ENCODE data around the gene PLEKHM3.

The PLEKHM3 gene

DNA sequence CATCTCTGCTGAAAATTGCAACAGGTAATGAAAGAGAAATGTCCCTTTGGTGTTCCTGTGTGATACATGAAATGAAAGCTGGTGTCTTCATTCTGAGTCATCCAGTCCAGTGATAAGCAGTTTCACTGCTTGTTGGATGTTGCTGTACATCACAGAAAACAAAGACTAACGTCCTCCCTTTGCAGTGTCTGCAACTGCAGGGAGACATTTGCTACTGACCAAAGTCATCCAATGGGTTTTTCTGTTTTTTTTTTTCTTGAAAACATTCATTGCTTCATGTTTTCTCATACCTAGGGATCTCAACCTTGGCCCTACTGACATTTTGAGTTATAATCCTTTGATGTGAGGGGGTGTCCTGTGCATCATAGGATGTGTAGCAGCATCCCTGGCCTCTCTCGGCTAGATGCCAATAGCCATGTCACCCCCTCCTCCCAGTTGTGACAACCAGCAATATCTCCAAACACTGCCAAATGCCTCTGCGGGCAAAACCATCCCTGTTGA lies 192.0 kb downstream of the PLEKHM3 start:
- no peak overlapping the region for H3K4me3 ChIP-seq (ENCODE audit: control insufficient read depth, low read depth, low read length)
- no peak for DNase-seq (ENCODE audit: low read depth)

DNA sequence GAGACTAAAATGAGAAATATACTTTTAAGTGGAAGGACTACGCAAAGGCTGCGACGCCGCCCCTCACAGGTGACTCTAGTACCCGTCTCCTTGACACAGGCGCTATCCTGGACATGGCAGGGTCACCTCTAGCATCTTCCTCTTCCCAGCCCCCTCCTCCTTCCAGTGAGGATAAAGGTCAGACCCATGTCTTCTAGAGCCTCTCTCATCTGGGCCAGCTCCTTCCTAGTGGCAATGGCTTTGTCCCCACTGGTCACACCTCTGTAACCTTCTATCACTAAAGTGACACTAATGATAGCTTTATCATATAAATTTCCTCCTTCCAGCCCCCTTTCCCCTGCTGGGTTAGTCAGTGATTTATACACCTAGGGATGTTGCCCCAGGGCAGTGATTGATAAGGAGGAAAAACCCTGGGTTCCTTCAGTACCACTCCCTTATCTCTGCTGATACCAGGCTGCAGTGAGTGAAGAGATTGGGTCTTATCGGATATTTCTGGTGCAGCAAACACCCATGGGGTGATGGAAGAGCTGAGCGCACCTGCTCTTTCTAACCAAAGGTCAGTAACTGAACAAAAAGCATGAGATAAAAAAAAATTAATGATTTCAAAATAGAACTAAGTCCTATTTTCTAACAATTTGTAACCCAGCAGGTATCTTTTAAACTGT lies 193.6 kb downstream of the PLEKHM3 start:
- no peak overlapping the region for H3K4me3 ChIP-seq (ENCODE audit: control insufficient read depth, low read depth, low read length)
- TF ChIP-seq, protein P1, sequence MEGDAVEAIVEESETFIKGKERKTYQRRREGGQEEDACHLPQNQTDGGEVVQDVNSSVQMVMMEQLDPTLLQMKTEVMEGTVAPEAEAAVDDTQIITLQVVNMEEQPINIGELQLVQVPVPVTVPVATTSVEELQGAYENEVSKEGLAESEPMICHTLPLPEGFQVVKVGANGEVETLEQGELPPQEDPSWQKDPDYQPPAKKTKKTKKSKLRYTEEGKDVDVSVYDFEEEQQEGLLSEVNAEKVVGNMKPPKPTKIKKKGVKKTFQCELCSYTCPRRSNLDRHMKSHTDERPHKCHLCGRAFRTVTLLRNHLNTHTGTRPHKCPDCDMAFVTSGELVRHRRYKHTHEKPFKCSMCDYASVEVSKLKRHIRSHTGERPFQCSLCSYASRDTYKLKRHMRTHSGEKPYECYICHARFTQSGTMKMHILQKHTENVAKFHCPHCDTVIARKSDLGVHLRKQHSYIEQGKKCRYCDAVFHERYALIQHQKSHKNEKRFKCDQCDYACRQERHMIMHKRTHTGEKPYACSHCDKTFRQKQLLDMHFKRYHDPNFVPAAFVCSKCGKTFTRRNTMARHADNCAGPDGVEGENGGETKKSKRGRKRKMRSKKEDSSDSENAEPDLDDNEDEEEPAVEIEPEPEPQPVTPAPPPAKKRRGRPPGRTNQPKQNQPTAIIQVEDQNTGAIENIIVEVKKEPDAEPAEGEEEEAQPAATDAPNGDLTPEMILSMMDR (conservative IDR thresholded peaks at IDR 0.05; ENCODE audit: control insufficient read depth, insufficient read depth, low read depth, low read length) = no peak
- DNase-seq (ENCODE audit: low read depth) = no peak

More for the DNA sequence above, 192.0 kb downstream of the PLEKHM3 start:
- TF ChIP-seq, protein P1 (conservative IDR thresholded peaks at IDR 0.05; ENCODE audit: control insufficient read depth, insufficient read depth, low read depth, low read length) = no peak

DNA sequence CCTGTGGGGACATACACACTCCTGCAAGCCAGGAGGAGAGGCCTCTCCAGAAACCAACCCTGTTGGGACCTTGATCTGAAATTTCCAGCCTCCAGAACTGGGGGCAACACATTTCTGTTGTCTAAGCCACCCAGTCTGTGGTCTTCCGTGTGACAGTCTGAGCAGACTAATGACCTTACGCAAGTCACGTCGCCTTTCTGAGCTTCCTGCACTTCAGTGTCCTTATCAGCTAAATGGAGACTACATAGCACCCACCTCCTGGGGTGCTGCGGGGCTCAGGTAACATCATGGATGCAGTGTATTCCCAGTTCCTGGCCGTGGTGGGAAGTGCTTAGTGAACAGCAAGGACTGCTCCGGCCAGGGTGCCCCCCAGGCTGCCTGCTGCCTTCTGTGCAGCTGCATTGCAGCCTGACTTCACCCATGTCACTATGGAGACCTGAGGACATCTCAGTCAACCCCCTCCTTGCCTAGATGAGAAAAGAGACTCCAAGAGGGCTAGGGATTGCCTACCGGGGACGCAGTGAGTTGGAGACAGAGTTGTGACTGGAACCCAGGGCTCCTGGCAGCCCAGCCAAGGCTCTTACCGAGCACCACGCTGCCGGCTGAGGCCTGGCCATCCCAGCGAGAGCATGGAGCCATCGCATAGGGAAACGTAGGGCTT lies 194.4 kb downstream of the PLEKHM3 start:
- TF ChIP-seq, protein P1 (conservative IDR thresholded peaks at IDR 0.05; ENCODE audit: control insufficient read depth, insufficient read depth, low read depth, low read length) = no peak
- no peak overlapping the region for H3K4me3 ChIP-seq (ENCODE audit: control insufficient read depth, low read depth, low read length)
- no peak for DNase-seq (ENCODE audit: low read depth)

DNA sequence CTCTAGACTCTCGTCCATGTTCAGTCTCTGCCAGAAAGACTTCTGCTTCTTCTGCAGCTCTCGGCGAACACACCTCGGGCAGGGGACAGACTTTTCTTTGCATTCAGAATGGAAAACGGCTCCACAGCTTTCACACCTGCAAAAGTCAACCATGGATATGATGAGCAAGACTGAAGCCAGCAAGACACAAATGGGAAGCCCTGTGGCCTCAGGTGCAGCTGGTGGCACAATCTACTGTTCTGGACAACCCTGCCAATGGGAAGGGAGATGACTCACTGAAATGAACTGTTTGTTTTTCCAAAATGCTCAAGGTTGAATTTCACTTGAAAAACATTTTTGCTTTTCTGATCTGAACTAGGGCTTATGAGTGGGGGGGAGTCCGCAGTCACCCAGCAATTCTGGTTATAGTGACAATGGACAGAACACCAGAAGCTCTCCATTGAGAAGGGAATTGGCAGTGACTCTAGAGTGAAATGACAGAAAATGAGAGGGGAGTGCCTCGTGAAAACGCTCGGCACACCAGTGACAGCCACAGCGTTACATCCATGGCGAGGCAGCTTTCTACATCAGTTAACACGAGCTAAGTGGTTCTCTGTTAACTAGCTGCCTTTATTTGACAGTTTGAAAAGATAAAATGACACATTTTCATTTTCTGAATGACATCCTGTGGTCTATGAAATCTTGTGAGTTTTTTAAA lies 196.8 kb downstream of the PLEKHM3 start:
- no peak overlapping the region for H3K4me3 ChIP-seq (ENCODE audit: control insufficient read depth, low read depth, low read length)
- peak; percentile 14 for DNase-seq (ENCODE audit: low read depth)
- TF ChIP-seq, protein P1 (conservative IDR thresholded peaks at IDR 0.05; ENCODE audit: control insufficient read depth, insufficient read depth, low read depth, low read length) = no peak

DNA sequence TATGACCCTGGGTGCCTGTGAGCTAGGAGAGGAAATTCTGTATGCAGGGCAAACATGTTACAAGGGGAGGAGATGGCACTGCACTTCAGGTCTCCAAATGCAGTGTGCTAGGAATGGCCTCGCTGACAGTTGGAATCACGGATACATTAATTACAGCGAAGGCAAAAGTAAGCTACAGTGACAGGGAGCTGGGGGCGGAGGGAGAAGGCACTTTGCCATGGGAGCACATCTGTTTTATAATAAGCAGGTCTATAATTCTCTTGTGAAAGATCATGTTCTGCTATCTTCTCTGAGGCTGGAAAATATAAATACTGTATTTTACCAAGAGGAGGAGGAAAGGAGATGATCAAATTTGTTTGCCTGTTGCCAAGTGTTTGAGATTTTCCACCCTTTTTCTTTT lies 199.3 kb downstream of the PLEKHM3 start:
- DNase-seq (ENCODE audit: low read depth) = peak; percentile 10
- no peak overlapping the region for H3K4me3 ChIP-seq (ENCODE audit: control insufficient read depth, low read depth, low read length)
- TF ChIP-seq, protein P1 (conservative IDR thresholded peaks at IDR 0.05; ENCODE audit: control insufficient read depth, insufficient read depth, low read depth, low read length) = no peak

DNA sequence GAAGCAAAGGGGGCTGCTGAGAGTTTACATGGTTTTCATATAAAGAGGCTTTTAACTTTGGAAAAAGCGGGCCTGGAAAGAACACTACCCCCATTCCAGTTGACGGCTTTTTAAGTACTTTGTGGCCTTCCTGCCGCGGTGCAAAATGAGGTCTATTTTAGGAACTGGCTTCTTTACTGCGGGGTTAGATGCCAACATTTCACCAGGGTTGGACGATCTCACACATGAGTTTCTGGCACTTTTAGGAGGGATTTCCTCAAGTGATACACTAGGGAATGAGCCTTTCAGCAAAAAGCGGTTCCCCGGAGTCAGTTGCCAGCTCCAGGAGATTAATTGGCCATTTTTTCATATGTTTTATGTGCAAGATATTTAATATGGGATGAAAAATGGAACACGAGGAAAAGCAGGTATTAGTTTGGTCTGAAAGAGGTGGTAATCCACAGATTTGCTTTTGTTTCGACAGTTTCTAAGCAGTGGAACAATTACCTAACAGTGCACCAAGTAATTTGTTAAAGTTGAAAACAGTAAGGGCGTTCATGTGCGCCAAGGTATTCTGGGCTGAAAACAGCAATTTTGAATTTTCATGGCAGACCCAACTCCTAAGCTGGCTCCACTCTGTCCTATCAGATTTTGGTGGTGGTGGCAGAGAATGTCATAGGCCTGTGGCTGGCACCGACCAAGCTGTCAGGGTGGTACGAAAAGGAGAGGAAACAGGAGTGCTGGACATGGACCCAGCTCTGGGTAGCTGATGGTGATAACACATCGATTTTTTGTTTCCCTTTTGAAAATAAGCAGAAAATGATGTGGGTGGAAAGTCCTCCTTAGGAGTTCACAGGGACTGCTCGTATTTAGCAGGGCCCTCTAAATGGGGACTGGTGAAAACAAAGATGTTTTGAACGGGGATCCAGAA lies 200.0 kb downstream of the PLEKHM3 start:
- TF ChIP-seq, protein P1 (conservative IDR thresholded peaks at IDR 0.05; ENCODE audit: control insufficient read depth, insufficient read depth, low read depth, low read length) = no peak
- DNase-seq (ENCODE audit: low read depth) = no peak
- H3K4me3 ChIP-seq (ENCODE audit: control insufficient read depth, low read depth, low read length) = no peak overlapping the region
